T-helper 1 cell treated with Interleukin-12 subunit alpha and Interleukin-12 subunit beta and Interleukin-4 antibody, amounts not matched to agents 30 μg/mL and 1 μg/mL, for 36 hours (primary cell): Measurements from ENCODE around the gene KCTD16.

Source experiments
- H3K27ac Mint-ChIP-seq: one replicate; pipeline ENCODE4 v1.8.0; 2021; ENCODE audit warnings: mild to moderate bottlenecking, mixed read lengths
- H3K27me3 Mint-ChIP-seq: one replicate; pipeline ENCODE4 v1.8.0; 2021; ENCODE audit warnings: low read depth, mixed read lengths
- H3K36me3 Mint-ChIP-seq: one replicate; pipeline ENCODE4 v1.8.0; 2021; ENCODE audit warnings: low read depth, mixed read lengths
- H3K4me1 Mint-ChIP-seq: one replicate; pipeline ENCODE4 v1.8.0; 2021; ENCODE audit warnings: low read depth, mixed read lengths
- H3K4me3 Mint-ChIP-seq: one replicate; pipeline ENCODE4 v1.8.0; 2021; ENCODE audit warnings: mild to moderate bottlenecking, moderate library complexity, mixed read lengths
- H3K9me3 Mint-ChIP-seq: one replicate; pipeline ENCODE4 v1.8.0; 2021; ENCODE audit warnings: mixed read lengths

Gene KCTD16

GRCh38 chr5:144503123-144503522 lies 332.4 kb downstream of the KCTD16 start:
- H3K4me1 Mint-ChIP-seq = no peaks in the 10 kb centered on the region
- no peak overlapping the region for H3K4me3 Mint-ChIP-seq
- peaks cover 3% of the 10 kb centered on the region for H3K9me3 Mint-ChIP-seq
- H3K36me3 Mint-ChIP-seq = no peaks in the 10 kb centered on the region
- no peaks in the 10 kb centered on the region for H3K27me3 Mint-ChIP-seq
- no peak overlapping the region for H3K27ac Mint-ChIP-seq

GRCh38 chr5:144504929-144505577 lies 334.4 kb downstream of the KCTD16 start:
- no peaks in the 10 kb centered on the region for H3K36me3 Mint-ChIP-seq
- no peak overlapping the region for H3K27ac Mint-ChIP-seq
- no peak overlapping the region for H3K4me3 Mint-ChIP-seq
- H3K27me3 Mint-ChIP-seq = no peaks in the 10 kb centered on the region
- H3K9me3 Mint-ChIP-seq = peaks cover under 1% of the 10 kb centered on the region
- H3K4me1 Mint-ChIP-seq = no peaks in the 10 kb centered on the region

GRCh38 chr5:144510845-144511579 lies 340.3 kb downstream of the KCTD16 start:
- H3K36me3 Mint-ChIP-seq = no peaks in the 10 kb centered on the region
- no peaks in the 10 kb centered on the region for H3K27me3 Mint-ChIP-seq
- H3K27ac Mint-ChIP-seq = no peak overlapping the region
- H3K9me3 Mint-ChIP-seq = peaks cover 13% of the 10 kb centered on the region
- H3K4me1 Mint-ChIP-seq = no peaks in the 10 kb centered on the region
- no peak overlapping the region for H3K4me3 Mint-ChIP-seq

GRCh38 chr5:144511580-144512072 lies 341.0 kb downstream of the KCTD16 start:
- H3K9me3 Mint-ChIP-seq = peaks cover 13% of the 10 kb centered on the region
- H3K27me3 Mint-ChIP-seq = no peaks in the 10 kb centered on the region
- no peak overlapping the region for H3K4me3 Mint-ChIP-seq
- H3K36me3 Mint-ChIP-seq = no peaks in the 10 kb centered on the region
- H3K4me1 Mint-ChIP-seq = no peaks in the 10 kb centered on the region
- H3K27ac Mint-ChIP-seq = no peak overlapping the region

- H3K4me1 Mint-ChIP-seq = no peaks in the 10 kb centered on the region
- no peak overlapping the region for H3K27ac Mint-ChIP-seq
- no peaks in the 10 kb centered on the region for H3K36me3 Mint-ChIP-seq
- H3K27me3 Mint-ChIP-seq = no peaks in the 10 kb centered on the region
- H3K9me3 Mint-ChIP-seq = peaks cover 5% of the 10 kb centered on the region
- no peak overlapping the region for H3K4me3 Mint-ChIP-seq
These were observed 352.0 kb downstream of the KCTD16 start for GRCh38 chr5:144522698-144523097.

- Mint-ChIP-seq H3K9me3 (peaks cover 5% of the 10 kb centered on the region), H3K27me3 (no peaks in the 10 kb centered on the region), H3K36me3 (no peaks in the 10 kb centered on the region), H3K4me3 (no peak overlapping the region), H3K27ac (no peak overlapping the region), H3K4me1 (no peaks in the 10 kb centered on the region)
These were observed 354.3 kb downstream of the KCTD16 start for GRCh38 chr5:144525000-144525399.

GRCh38 chr5:144531188-144531587 lies 360.5 kb downstream of the KCTD16 start:
- Mint-ChIP-seq H3K27ac (no peak overlapping the region), H3K9me3 (peaks cover 5% of the 10 kb centered on the region)

More at GRCh38 chr5:144531188-144531587, 360.5 kb downstream of the KCTD16 start:
- Mint-ChIP-seq H3K4me1 (no peaks in the 10 kb centered on the region), H3K27me3 (no peaks in the 10 kb centered on the region), H3K36me3 (no peaks in the 10 kb centered on the region), H3K4me3 (no peak overlapping the region)
